ENCODE measurements around the gene GUK1. TPM values are rescaled to one million over a fixed set of nuclear protein-coding genes. Genes with fewer than 3 reads are reported as not detected.
A peak's percentile ranks its signal among the peaks of the same experiment; 100 is the strongest.

Gene GUK1
- total and polyA plus RNA-seq, 2 of the 8 experiments (the other 6 are each of a cell fraction or from before 2014, with no cell fraction given): 68.5 to 183 TPM

DNA sequence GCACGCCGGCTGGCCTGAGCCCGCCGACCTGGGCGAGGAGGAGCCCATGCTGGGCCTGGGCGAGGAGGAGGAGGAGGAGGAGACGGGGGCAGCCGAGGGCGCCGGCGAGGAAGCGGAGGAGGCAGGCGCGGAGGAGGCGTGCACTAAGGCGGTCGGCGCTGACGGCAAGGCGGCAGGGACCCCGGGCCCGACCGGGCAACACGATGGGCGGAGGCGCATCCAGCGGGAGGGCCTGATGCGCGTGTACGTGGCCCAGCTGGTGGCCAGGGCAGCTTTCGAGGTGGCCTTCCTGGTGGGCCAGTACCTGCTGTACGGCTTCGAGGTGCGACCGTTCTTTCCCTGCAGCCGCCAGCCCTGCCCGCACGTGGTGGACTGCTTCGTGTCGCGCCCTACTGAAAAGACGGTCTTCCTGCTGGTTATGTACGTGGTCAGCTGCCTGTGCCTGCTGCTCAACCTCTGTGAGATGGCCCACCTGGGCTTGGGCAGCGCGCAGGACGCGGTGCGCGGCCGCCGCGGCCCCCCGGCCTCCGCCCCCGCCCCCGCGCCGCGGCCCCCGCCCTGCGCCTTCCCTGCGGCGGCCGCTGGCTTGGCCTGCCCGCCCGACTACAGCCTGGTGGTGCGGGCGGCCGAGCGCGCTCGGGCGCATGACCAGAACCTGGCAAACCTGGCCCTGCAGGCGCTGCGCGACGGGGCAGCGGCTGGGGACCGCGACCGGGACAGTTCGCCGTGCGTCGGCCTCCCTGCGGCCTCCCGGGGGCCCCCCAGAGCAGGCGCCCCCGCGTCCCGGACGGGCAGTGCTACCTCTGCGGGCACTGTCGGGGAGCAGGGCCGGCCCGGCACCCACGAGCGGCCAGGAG lies 18.3 kb downstream of the GUK1 start:
- no peak overlapping the region for H2BK120ac ChIP-seq (replicated peaks; ENCODE audit: low read depth, low read length)
- no peaks in the 10 kb centered on the region for H3K79me2 ChIP-seq (ENCODE audit: control insufficient read depth in 1 of 2, insufficient read depth in 2 of 2, low read length in 2 of 2)
- no peaks in the 10 kb centered on the region for H3K9me3 ChIP-seq (ENCODE audit: insufficient read depth in 2 of 2, low read depth in 1 of 2, low read length in 1 of 2)
- H2BK15ac ChIP-seq (ENCODE audit: low read length): no peak overlapping the region
- H2BK5ac ChIP-seq (ENCODE audit: low read depth, low read length): no peak overlapping the region
- peaks cover 0 to 9% (median 6%) of the 10 kb centered on the region in 4 experiments; a peak in 6 of 7 replicates for H3K4me1 ChIP-seq (replicated peaks in 1 of 4; ENCODE audit: control insufficient read depth in 3 of 4, insufficient read depth in 4 of 4, low read length in 3 of 4)
- no peaks in the 10 kb centered on the region for H3K23me2 ChIP-seq (ENCODE audit: low read depth, low read length)
- H3K56ac ChIP-seq (replicated peaks; ENCODE audit: insufficient read length, low read depth, low read length): no peak overlapping the region
- H3K23ac ChIP-seq (ENCODE audit: insufficient read length): no peak overlapping the region
- no peak overlapping the region for H3K9ac ChIP-seq (replicated peaks in 1 of 4; ENCODE audit: extremely low read depth in 1 of 4, low read depth in 3 of 4, low read length in 3 of 4)
- CTCF ChIA-PET (ENCODE audit: partially characterized antibody): interaction anchor here (1.2 to 1.3 kb wide), 2 partner anchors 55 to 153 kb away, joined by 3 to 4 read pairs; no protein-coding TSS in a partner anchor
- 90% methylated on average over 57 of the region's 98 CpGs; no CpG with 5 or more reads in 1 of the 2 experiments for WGBS, 2 experiments (ENCODE audit: extremely low coverage in 1 of 2, insufficient coverage in 1 of 2, insufficient read length in 1 of 2, insufficient replicate concordance in 2 of 2, low coverage in 1 of 2, low lambda C conversion rate in 2 of 2, missing lambda C conversion rate in 1 of 2)
- peak overlapping the region in 1 of 2 experiments; percentile 13; a peak in 1 of 4 replicates for H3K4me2 ChIP-seq (ENCODE audit: insufficient read depth in 1 of 2, low read depth in 2 of 2, low read length in 2 of 2)
- H3K14ac ChIP-seq (ENCODE audit: insufficient read length): no peak overlapping the region
- H3K4ac ChIP-seq (replicated peaks; ENCODE audit: insufficient read length, low read depth, low read length): no peak overlapping the region
- no peak overlapping the region for H2AFZ ChIP-seq (ENCODE audit: low read length)
- H2BK20ac ChIP-seq (ENCODE audit: low read length): no peak overlapping the region
- H2AK5ac ChIP-seq (ENCODE audit: low read depth, low read length): no peak overlapping the region
- H4K5ac ChIP-seq (ENCODE audit: insufficient read length, low read depth, low read length): no peak overlapping the region
- H3K27me3 ChIP-seq (replicated peaks in 1 of 4; ENCODE audit: control insufficient read depth in 3 of 4, extremely low read depth in 1 of 4, insufficient read depth in 3 of 4, low read length in 3 of 4): peaks cover 0 to 5% (median 1%) of the 10 kb centered on the region in 4 experiments; a peak in 4 of 7 replicates
- FAIRE-seq (no peak), DNase-seq (ENCODE audit: low read depth in 1 of 2, low spot score in 2 of 2) (no peak)
- H3K18ac ChIP-seq (ENCODE audit: extremely low read depth, low read length): no peak overlapping the region
- H3K4me3 ChIP-seq (ENCODE audit: extremely low read depth in 1 of 4, insufficient read depth in 2 of 4, low read depth in 3 of 4, low read length in 4 of 4): no peak overlapping the region
- 0 out of 2 replicates have a peak, but pooled peaks cover 2% of the 10 kb centered on the region for H3K79me1 ChIP-seq (ENCODE audit: low read depth, low read length)
- no peaks in the 10 kb centered on the region for H3K36me3 ChIP-seq (ENCODE audit: control insufficient read depth in 2 of 4, insufficient read depth in 4 of 4, low read length in 3 of 4)
- H3K27ac ChIP-seq (ENCODE audit: low read depth, low read length): no peak overlapping the region
- POLR2A ChIA-PET (ENCODE audit: partially characterized antibody): interaction anchor here (2.3 kb wide), 1 partner anchor 18 kb away, joined by 7 read pairs; the partner anchor contains the start of gene GUK1
- H4K8ac ChIP-seq (ENCODE audit: extremely low read depth, insufficient read depth, low read length): peak overlapping the region; percentile 79; the same call in 1 of the 2 replicates
- peak overlapping the region; percentile 65 for H4K91ac ChIP-seq (replicated peaks; ENCODE audit: insufficient read length, low read length)
- H2BK12ac ChIP-seq (ENCODE audit: low read depth, low read length): no peak overlapping the region
- H4K20me1 ChIP-seq (replicated peaks in 1 of 2; ENCODE audit: control insufficient read depth in 1 of 2, insufficient read depth in 2 of 2, low read length in 2 of 2): peaks cover 1 to 3% of the 10 kb centered on the region in 2 experiments
- TF ChIP-seq TCF12 (IDR thresholded peaks at IDR 0.05; ENCODE audit: low read depth, low read length) (no peak), POLR2AphosphoS5 (IDR thresholded peaks at IDR 0.05; ENCODE audit: low read depth, low read length) (no peak), TAF7 (optimal IDR thresholded peaks at IDR 0.05; ENCODE audit: borderline replicate concordance, low read depth, low read length) (no peak), RNF2 (IDR thresholded peaks at IDR 0.05; ENCODE audit: borderline replicate concordance, low read depth, low read length, missing control alignments, poor library complexity, severe bottlenecking) (no peak), NRF1 (IDR thresholded peaks at IDR 0.05; ENCODE audit: low read depth, low read length) (no peak), GABPA (IDR thresholded peaks at IDR 0.05; ENCODE audit: borderline replicate concordance, insufficient read depth, low read length) (0 out of 2 replicates have a peak, but pooled peaks have one; percentile 21), TEAD4 (IDR thresholded peaks at IDR 0.05; ENCODE audit: low read depth, low read length) (no peak), BRCA1 (IDR thresholded peaks at IDR 0.05; ENCODE audit: low read depth, low read length) (no peak)
- TF ChIP-seq, protein P1, sequence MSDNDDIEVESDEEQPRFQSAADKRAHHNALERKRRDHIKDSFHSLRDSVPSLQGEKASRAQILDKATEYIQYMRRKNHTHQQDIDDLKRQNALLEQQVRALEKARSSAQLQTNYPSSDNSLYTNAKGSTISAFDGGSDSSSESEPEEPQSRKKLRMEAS (IDR thresholded peaks at IDR 0.05): peak; percentile 45; the same call in 1 of the 2 replicates
- TF ChIP-seq, protein P2, sequence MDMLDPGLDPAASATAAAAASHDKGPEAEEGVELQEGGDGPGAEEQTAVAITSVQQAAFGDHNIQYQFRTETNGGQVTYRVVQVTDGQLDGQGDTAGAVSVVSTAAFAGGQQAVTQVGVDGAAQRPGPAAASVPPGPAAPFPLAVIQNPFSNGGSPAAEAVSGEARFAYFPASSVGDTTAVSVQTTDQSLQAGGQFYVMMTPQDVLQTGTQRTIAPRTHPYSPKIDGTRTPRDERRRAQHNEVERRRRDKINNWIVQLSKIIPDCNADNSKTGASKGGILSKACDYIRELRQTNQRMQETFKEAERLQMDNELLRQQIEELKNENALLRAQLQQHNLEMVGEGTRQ (IDR thresholded peaks at IDR 0.05; ENCODE audit: low read length): no peak
